ENCODE results near the gene CHRNA7. TPM values are rescaled to one million over a fixed set of nuclear protein-coding genes. Genes with fewer than 3 reads are reported as not detected.

CHRNA7 gene
- total RNA-seq, 4 donors from 2014 or later: 1.6 to 9.1 (median 2.8) TPM

GRCh38 chr15:32060706-32061105 is 30.4 kb downstream of the CHRNA7 start:
- no peak for DNase-seq
- Histone ChIP-seq H3K9me3 (no peaks in the 10 kb centered on the region), H3K27me3 (no peaks in the 10 kb centered on the region), H3K27ac (no peak overlapping the region), H3K36me3 (no peaks in the 10 kb centered on the region), H3K4me3 (no peak overlapping the region), H3K4me1 (no peaks in the 10 kb centered on the region)
- no peak for TF ChIP-seq CTCF (IDR thresholded peaks at IDR 0.05)
- no peak for TF ChIP-seq POLR2A (IDR thresholded peaks at IDR 0.05)
- intact Hi-C loops (cut with DNase I; ENCODE audit: low total_unique reads): no loop called here

GRCh38 chr15:32067115-32067514 is 36.8 kb downstream of the CHRNA7 start:
- Histone ChIP-seq H3K36me3 (no peaks in the 10 kb centered on the region), H3K9me3 (peaks cover 0 to 5% of the 10 kb centered on the region in 2 donors)

GRCh38 chr15:32089851-32090359 is 59.6 kb downstream of the CHRNA7 start:
- intact Hi-C loops (cut with DNase I; ENCODE audit: low total_unique reads): no loop called here
- H3K9me3 ChIP-seq: no peaks in the 10 kb centered on the region
- no peaks in the 10 kb centered on the region for H3K36me3 ChIP-seq
- no peak overlapping the region for H3K4me3 ChIP-seq
- H3K27ac ChIP-seq: no peak overlapping the region
- TF ChIP-seq CTCF (IDR thresholded peaks at IDR 0.05): no peak
- no peak for TF ChIP-seq POLR2A (IDR thresholded peaks at IDR 0.05)
- no peaks in the 10 kb centered on the region for H3K27me3 ChIP-seq
- no peak for DNase-seq
- H3K4me1 ChIP-seq: no peaks in the 10 kb centered on the region

More at GRCh38 chr15:32067115-32067514, 36.8 kb downstream of the CHRNA7 start:
- no peaks in the 10 kb centered on the region for H3K4me1 ChIP-seq
- no peaks in the 10 kb centered on the region for H3K27me3 ChIP-seq
- H3K27ac ChIP-seq: no peak overlapping the region
- no peak for TF ChIP-seq CTCF (IDR thresholded peaks at IDR 0.05)
- TF ChIP-seq POLR2A (IDR thresholded peaks at IDR 0.05): no peak
- intact Hi-C loops (cut with DNase I; ENCODE audit: low total_unique reads): no loop called here
- no peak for DNase-seq
- H3K4me3 ChIP-seq: no peak overlapping the region

- H3K4me1 ChIP-seq: no peaks in the 10 kb centered on the region
- no peaks in the 10 kb centered on the region for H3K36me3 ChIP-seq
- TF ChIP-seq CTCF (IDR thresholded peaks at IDR 0.05) (no peak), POLR2A (IDR thresholded peaks at IDR 0.05) (no peak)
- no peak overlapping the region for H3K4me3 ChIP-seq
- no peaks in the 10 kb centered on the region for H3K9me3 ChIP-seq
- intact Hi-C loops (cut with DNase I; ENCODE audit: low total_unique reads): no loop called here
- H3K27me3 ChIP-seq: no peaks in the 10 kb centered on the region
- no peak for DNase-seq
- H3K27ac ChIP-seq: no peak overlapping the region
Observed at GRCh38 chr15:32091505-32092380, 61.4 kb downstream of the CHRNA7 start.

- Histone ChIP-seq H3K36me3 (no peaks in the 10 kb centered on the region), H3K4me1 (no peaks in the 10 kb centered on the region), H3K27me3 (no peaks in the 10 kb centered on the region), H3K4me3 (no peak overlapping the region), H3K27ac (no peak overlapping the region), H3K9me3 (no peaks in the 10 kb centered on the region)
- DNase-seq: no peak
- no peak for TF ChIP-seq CTCF (IDR thresholded peaks at IDR 0.05)
- intact Hi-C loops (cut with DNase I; ENCODE audit: low total_unique reads): no loop called here
Observed at GRCh38 chr15:32096213-32096612, 65.9 kb downstream of the CHRNA7 start.

All from uterus (tissue), 4 donors.